Mucosa of stomach (tissue), 1 donor: Measurements from ENCODE around the gene FAM181B.

ENCODE experiments used
- H3K27me3 ChIP-seq: one replicate; pipeline ENCODE4 v1.7.0; 2013; ENCODE audit warnings: mild to moderate bottlenecking, low read length; ENCODE audit not compliant: control insufficient read depth, insufficient read depth
- H3K36me3 ChIP-seq: one replicate; pipeline ENCODE4 v1.7.0; 2013; ENCODE audit warnings: low read length; ENCODE audit not compliant: control insufficient read depth, insufficient read depth
- H3K4me1 ChIP-seq: one replicate; pipeline ENCODE4 v1.7.0; 2013; ENCODE audit warnings: mild to moderate bottlenecking, low read length; ENCODE audit not compliant: control insufficient read depth, insufficient read depth
- H3K4me3 ChIP-seq: one replicate; pipeline ENCODE4 v1.7.0; 2013; ENCODE audit warnings: low read length
- H3K9ac ChIP-seq: one replicate; pipeline ENCODE4 v1.7.0; 2013; ENCODE audit warnings: mild to moderate bottlenecking, low read length, moderate library complexity
- H3K9me3 ChIP-seq: one replicate; pipeline ENCODE4 v1.7.0; 2013; ENCODE audit warnings: mild to moderate bottlenecking, low read length, moderate library complexity; ENCODE audit not compliant: control insufficient read depth
- donor health status: Pancreatic carcinoma.

FAM181B gene

DNA sequence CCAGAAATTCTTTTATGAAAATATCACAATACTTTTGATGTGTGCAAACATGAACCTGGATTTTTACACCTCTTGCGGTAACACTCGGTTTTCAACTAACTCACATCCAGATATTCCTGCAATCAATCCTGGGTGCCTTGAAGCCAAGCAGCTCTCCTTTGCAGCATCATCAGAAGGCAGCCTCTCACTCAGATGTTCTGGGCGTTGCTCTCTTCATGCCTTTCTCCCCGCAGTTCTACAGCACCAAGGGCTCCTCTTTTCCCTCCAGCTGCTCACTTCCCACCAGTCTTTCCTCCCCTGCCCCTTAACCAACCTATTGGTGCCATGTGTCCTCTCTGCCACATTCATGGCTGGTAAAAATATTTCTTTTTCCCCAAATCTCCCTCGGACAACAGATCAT lies 2.9 kb downstream of the FAM181B start:
- no peak overlapping the region for H3K4me3 ChIP-seq
- H3K9me3 ChIP-seq, result no peaks in the 10 kb centered on the region
- no peaks in the 10 kb centered on the region for H3K4me1 ChIP-seq
- no peaks in the 10 kb centered on the region for H3K36me3 ChIP-seq
- no peak overlapping the region for H3K9ac ChIP-seq
- peaks cover 45% of the 10 kb centered on the region for H3K27me3 ChIP-seq

DNA sequence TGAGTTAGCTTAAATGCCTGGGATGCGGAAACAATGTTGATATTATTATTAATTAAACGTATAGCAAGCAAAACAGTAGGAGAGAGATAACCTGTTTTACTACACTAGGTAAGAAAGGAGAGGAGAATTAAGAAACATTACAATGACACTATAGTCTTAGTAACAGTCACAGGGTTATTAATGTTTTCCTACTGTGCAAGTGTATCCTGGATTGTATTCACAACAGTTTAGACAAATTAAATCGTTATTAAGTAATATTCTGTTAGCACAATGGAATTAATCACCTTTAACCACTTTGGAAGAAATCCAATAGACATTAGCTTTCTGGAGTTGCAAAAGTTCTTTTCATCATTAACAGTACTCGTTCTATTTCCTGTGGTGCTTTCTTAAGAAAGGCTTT lies 3.4 kb downstream of the FAM181B start:
- H3K4me3 ChIP-seq, result no peak overlapping the region
- H3K27me3 ChIP-seq, result peaks cover 45% of the 10 kb centered on the region

DNA sequence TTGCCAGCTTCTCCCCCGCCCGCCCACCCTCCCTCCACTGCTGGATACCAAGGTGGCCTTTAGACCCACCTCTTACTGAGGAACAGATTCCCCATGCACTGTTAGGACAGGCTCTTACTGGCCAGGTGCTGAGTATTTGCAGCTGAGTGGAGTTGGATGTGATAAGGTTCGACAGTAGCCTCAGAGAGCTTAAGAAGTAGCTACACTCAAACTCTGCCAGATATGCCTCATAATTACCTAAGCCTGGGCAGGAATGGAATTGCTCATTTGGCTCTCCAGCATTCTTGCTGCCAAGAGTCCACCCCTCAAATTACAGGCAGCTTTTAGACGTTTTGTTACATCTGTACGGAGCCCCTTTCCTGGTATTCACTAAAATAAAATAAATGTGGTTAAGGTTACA lies 9.6 kb downstream of the FAM181B start:
- H3K27me3 ChIP-seq, result no peaks in the 10 kb centered on the region
- H3K9me3 ChIP-seq, result no peaks in the 10 kb centered on the region
- H3K36me3 ChIP-seq, result no peaks in the 10 kb centered on the region
- H3K4me3 ChIP-seq, result no peak overlapping the region
- no peak overlapping the region for H3K9ac ChIP-seq
- no peaks in the 10 kb centered on the region for H3K4me1 ChIP-seq

More for the DNA sequence above, 3.4 kb downstream of the FAM181B start:
- H3K9me3 ChIP-seq, result no peaks in the 10 kb centered on the region
- H3K9ac ChIP-seq, result no peak overlapping the region
- H3K36me3 ChIP-seq, result no peaks in the 10 kb centered on the region
- no peaks in the 10 kb centered on the region for H3K4me1 ChIP-seq

DNA sequence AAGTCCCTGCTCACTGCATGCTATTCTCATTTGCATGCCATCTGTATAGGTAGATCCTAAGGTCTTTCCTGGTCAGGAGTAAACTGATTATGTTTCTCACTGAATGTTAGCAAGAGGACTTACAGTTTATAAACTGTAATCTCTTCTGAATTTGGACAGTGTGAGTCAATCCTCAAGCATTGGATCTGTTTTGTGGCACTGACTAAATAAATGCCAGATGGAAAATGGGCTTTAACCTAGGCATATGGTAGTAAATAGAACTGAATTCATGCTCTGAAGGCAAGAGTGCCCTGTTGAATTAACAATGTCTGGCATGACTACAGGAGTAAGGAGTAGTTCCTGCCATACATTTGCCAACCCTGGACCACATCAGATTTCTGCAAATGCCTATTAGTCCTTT lies 11.4 kb downstream of the FAM181B start:
- H3K9ac ChIP-seq, result no peak overlapping the region
- no peaks in the 10 kb centered on the region for H3K36me3 ChIP-seq
- no peaks in the 10 kb centered on the region for H3K27me3 ChIP-seq
- H3K4me3 ChIP-seq, result no peak overlapping the region
- H3K4me1 ChIP-seq, result no peaks in the 10 kb centered on the region
- H3K9me3 ChIP-seq, result no peaks in the 10 kb centered on the region

DNA sequence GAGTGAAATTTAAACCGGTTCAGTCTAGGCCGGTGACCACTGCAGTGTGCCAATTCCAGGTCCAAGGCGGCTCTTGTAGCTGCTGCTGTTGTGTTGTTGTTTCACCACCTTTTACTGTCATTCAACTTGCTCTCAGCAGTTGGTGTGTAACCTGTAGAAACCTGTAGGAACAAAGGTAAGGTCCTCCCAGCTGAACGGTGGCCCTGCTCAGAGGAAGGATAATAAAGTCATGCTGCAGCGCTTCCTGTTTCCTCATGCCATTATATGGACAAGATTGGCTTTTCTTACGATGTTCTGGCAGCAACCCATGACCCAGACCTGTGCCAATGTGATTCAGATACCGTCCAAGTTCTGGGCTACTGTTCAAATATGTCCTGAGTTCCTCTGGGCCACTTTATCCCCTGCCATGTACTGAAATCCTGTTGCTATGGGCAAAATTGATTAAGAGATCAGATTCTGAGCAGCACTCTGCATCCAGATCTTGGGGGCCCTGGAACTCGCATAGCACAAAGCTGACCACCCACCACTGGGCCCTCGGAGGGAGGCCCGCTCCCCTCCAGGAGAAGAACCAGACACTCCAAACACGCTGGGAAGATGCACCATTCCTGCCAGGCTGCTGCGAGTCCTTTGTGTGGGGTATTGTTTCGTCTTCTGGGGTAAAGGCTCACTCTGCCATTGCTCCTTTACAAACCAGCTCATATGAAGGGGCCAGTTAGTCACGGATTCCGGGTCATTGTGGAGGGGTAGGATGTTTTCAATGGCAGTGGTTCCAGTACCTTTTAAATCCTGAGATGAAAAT lies 13.2 kb downstream of the FAM181B start:
- no peaks in the 10 kb centered on the region for H3K36me3 ChIP-seq

DNA sequence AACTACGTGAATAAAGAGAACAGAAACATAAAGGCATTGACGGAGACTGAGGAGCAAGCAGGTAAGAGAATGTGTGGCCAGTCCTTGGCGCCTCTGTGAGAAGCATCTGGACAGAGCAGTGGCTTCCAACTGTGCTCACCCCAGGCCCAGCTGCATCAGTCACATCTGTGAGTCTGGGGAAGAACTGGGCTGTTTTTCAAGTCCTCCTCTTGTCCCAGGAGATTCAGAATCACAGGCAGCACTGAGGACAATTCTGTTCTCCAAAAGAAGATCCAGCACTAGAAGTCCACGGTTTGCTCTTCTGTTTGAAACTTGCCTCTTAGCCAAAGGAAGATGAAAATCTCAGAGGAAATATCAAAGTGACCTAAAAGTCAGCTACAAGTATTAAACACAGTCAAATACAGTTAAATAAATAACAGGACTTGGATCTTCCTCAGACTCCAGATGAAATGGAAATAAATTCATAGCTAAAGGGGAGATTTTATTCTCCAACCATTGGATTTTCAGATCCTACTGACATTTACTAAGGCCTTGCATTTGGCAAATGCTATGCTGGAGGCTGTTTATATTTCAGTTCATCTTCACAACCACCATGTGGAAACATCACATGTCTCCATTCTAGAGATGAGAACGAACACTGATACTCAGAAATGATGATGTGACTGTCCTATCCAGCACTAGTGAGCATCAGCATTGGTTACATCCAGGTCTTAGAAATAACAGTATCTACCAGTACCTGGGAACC lies 14.1 kb downstream of the FAM181B start:
- H3K4me3 ChIP-seq, result no peak overlapping the region
- H3K4me1 ChIP-seq, result no peaks in the 10 kb centered on the region
- no peaks in the 10 kb centered on the region for H3K27me3 ChIP-seq
- H3K9ac ChIP-seq, result no peak overlapping the region
- H3K36me3 ChIP-seq, result no peaks in the 10 kb centered on the region
- H3K9me3 ChIP-seq, result no peaks in the 10 kb centered on the region

More for the DNA sequence above, 13.2 kb downstream of the FAM181B start:
- no peak overlapping the region for H3K4me3 ChIP-seq
- no peak overlapping the region for H3K9ac ChIP-seq
- H3K4me1 ChIP-seq, result no peaks in the 10 kb centered on the region
- no peaks in the 10 kb centered on the region for H3K27me3 ChIP-seq
- H3K9me3 ChIP-seq, result no peaks in the 10 kb centered on the region

DNA sequence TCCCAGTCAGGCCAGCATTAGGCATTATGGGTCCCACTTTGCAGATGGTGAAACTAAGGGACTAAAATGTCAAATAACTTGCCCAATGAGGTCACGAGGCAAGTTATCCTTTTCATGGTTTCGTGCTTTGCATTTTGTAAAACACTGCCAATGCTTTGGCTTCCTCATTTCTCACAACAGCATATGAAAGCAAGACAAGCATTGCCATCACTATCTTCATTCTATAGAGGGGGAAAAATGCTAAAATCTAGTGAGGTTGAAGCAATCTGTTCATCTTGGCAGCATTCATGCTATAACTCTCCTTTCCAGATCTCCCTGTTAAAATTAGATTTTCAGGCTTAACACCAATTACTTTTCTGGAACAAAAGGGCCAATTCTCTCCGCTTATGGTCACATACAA lies 14.8 kb downstream of the FAM181B start:
- no peaks in the 10 kb centered on the region for H3K4me1 ChIP-seq
- no peaks in the 10 kb centered on the region for H3K9me3 ChIP-seq
- H3K9ac ChIP-seq, result no peak overlapping the region
- H3K27me3 ChIP-seq, result no peaks in the 10 kb centered on the region
- no peaks in the 10 kb centered on the region for H3K36me3 ChIP-seq
- no peak overlapping the region for H3K4me3 ChIP-seq

DNA sequence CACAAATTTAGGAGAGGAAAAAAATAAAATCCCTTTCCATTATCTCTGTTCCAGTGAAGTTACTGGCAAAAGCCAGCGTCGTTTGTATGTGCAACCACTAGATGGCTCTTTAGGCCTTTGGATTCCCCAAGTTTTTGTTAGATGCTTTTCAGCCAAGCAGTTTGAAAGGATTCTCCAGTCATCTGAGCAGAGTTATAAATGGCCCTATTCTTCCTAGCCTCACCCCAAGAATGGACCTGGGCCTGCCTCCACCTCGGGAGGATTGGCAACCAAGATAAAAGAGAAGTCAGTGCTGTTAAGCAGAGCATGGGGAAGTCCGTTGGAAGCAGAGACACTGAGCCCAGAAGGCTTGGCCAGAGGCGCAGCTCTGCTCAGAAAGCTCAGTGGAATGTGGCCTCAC lies 15.4 kb downstream of the FAM181B start:
- H3K4me3 ChIP-seq, result no peak overlapping the region
- no peak overlapping the region for H3K9ac ChIP-seq

DNA sequence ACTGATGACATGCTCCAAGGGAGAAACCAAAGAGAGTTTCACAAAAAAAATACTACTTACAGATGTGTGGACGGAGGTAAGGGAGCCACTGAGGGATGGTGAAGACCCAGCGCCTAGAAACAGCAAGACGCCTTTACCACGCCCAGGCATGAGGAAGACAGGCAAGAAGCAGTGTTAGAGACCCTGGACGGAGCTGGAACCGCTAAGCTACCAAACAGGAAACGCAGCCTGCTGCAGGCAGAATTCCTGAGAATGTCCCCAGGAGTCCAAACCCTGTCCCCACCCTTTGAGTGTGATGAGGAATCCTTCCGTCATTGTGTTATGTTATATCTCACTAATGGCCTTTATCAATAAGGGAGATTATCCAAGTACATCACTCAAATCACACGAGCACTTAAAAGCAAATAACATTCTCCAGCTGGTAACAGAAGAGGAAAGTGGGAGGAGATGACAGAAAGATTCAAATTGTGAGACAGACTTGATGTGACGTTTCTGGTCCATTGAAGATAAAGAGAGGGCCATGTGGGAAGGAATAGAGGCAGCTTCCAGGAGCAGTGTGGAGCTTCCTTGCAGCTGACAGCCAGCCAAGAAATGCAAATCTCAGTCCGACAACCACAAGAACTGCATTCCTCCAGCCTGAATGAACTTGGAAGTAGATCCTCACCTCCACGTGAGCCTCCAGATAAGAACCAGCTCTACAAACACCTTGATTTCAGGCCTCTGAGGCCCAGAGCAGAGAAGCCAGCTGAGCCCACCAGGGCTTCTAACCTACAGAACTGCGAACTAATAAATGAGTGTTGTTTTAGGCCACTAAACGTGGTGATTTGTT lies 19.1 kb downstream of the FAM181B start:
- H3K4me1 ChIP-seq, result no peaks in the 10 kb centered on the region
- no peaks in the 10 kb centered on the region for H3K9me3 ChIP-seq
- no peaks in the 10 kb centered on the region for H3K27me3 ChIP-seq
- H3K36me3 ChIP-seq, result no peaks in the 10 kb centered on the region
- H3K4me3 ChIP-seq, result no peak overlapping the region
- no peak overlapping the region for H3K9ac ChIP-seq

More for the DNA sequence above, 15.4 kb downstream of the FAM181B start:
- no peaks in the 10 kb centered on the region for H3K27me3 ChIP-seq
- no peaks in the 10 kb centered on the region for H3K9me3 ChIP-seq
- H3K36me3 ChIP-seq, result no peaks in the 10 kb centered on the region
- H3K4me1 ChIP-seq, result no peaks in the 10 kb centered on the region

DNA sequence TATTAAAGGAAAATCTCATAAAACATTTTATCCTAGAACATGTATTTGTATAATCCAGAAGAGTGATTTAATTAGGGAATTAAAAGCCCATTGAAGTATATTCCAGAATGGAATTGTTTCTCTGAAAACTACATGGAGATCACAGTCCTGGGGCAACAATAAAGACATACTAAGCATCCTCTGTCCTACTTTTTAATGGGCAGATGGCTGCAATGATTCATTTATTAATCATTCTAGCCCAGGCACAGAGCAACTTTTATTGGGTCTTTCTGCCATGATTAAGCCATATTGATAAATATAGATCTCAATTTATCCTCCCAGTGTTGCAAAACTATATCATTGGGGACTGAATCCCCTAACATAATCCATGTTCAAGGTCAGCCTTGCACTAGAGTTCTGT lies 22.0 kb downstream of the FAM181B start:
- no peak overlapping the region for H3K4me3 ChIP-seq
- H3K36me3 ChIP-seq, result no peaks in the 10 kb centered on the region
- no peaks in the 10 kb centered on the region for H3K4me1 ChIP-seq
- no peaks in the 10 kb centered on the region for H3K27me3 ChIP-seq
- no peak overlapping the region for H3K9ac ChIP-seq
- no peaks in the 10 kb centered on the region for H3K9me3 ChIP-seq

DNA sequence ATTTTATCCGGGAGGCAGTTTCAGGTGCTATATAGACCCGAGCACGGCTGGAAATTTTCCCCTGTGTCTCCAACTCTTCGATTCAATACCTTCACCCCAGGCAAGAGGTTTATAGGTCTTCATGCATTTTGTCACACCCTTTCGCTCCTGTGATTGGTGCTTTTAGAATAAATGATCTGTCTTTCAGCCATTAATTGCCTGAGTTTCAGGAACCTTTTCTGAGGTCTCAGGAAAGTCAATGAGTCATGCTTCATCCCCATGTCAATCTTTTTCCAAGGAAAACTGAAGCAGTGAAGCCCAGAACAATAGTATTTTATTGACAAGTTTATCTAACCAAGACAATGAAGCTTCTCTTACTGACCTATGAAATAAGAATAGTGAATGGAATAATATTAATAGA lies 29.9 kb downstream of the FAM181B start:
- no peak overlapping the region for H3K9ac ChIP-seq
- H3K36me3 ChIP-seq, result no peaks in the 10 kb centered on the region
- no peaks in the 10 kb centered on the region for H3K4me1 ChIP-seq
- H3K27me3 ChIP-seq, result no peaks in the 10 kb centered on the region
- H3K9me3 ChIP-seq, result no peaks in the 10 kb centered on the region
- H3K4me3 ChIP-seq, result no peak overlapping the region

DNA sequence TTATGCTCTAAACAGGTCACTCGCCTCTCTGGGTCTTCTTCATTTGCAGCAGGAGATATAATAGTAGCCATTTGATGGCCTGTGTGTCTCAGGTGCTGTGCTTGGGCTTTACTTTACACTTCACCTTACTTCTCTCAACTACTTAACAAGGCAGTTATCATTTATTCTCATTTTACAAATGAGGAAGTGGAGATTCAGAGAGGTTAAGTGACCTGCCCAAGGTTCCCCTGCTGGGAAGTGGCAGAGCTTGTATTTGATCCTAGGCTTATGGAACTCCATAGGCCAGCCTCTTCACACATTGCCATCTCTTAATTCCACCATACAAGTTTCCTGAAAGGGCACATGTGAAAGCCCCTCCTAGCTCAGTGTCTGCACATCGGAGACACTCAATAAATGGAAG lies 30.4 kb downstream of the FAM181B start:
- H3K36me3 ChIP-seq, result no peaks in the 10 kb centered on the region
- H3K9ac ChIP-seq, result no peak overlapping the region
- H3K9me3 ChIP-seq, result no peaks in the 10 kb centered on the region
- H3K4me1 ChIP-seq, result no peaks in the 10 kb centered on the region
- H3K27me3 ChIP-seq, result no peaks in the 10 kb centered on the region
- H3K4me3 ChIP-seq, result no peak overlapping the region
